Stimulated activated CD8-positive, alpha-beta memory T cell treated with anti-CD3 and anti-CD28 coated beads, Interleukin-12 subunit alpha, Interleukin-12 subunit beta, amount 100 ng/mL, for 1 hour (primary cell): ENCODE measurements around the gene KLRD1.
"Not testable (repeated sequence)": the region's sequence is repeated elsewhere in the genome, so short reads cannot be mapped to it uniquely, and the experiment has no call there.

Source experiments
- DNase-seq: peaks from one replicate; pipeline ENCODE4 v3.0.0-alpha.2; 2020; ENCODE audit warnings: low read depth

The KLRD1 gene, protein sequence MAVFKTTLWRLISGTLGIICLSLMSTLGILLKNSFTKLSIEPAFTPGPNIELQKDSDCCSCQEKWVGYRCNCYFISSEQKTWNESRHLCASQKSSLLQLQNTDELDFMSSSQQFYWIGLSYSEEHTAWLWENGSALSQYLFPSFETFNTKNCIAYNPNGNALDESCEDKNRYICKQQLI

DNA sequence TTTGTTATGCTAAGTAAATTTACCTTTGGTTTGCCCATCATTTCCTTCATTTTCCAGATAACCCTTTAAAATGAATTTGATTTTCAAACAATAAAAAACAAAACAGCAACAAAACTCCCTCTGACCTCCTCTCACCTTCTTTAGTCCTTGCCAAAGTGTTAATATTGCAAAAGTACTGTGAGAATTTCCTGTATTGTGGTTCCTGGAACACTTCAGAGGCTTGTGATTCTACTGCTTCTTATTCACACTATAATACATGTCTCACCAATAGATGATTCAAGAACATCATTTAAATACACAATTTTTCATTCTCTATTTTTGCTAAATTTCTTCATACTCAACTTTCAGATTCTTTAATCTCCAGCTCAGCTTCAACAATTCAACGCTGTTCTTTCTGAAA lies at the start of gene KLRD1:
TSS of gene KLRD1 (plus strand) at position 241 of the 400 bp plus-strand sequence. CDS start 208 bp downstream, outside the sequence.
- no peak for DNase-seq

DNA sequence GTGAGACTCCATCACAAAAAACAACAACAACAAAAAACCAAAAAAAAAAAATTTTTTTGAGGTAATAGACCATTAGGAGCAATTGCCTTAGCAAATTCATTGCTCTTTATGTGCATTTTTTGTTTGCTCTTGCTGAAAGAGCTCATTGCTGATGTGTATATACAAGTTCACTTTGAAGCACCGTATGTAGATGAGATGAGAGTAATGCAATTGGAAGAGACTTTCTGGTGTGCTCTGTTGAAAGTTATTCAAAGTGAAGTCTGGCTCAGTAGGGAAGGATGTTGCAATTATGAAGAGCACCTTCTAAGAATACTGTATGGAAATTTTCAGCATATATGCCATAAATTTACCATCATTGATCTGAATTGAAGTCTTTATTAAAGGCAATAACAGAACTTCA lies 46.7 kb upstream of the KLRD1 start:
- DNase-seq, result no peak

DNA sequence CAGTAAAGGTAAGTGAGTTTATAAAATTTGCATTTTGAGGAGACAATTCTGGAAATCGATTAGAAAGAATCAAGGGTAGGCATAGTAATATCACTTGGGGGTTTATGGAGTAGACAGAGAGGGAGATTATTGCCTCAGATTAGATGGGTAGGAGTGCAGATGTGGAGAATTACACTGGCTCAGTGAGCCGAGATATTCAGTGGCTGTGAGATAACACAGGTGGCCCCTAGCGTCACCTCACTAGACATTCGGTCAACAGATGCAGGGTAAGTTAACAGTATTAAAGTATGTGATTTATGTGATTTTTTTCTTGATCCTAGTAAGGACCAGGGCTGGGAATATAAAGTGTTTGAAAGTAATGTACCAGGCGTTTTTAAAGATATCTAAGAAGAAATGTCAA lies 39.6 kb upstream of the KLRD1 start:
- DNase-seq, result no peak

DNA sequence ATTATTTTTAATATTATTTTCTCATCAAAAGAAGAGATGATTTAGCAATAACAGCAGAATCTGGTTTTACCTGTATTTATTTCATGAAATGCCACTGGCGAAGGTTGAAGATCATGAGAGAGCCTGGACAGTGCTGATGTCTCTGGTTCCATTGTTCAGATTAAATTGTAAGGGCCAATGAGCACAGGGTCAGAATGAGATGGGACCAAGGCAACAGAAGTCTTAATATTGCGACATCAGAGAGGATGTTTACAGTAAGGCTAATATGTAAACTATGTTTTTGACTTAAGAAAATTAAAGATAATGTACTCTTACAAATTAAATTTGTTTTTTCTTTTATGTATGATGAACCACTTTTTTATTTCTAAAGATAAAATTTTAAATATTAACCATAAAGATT lies 35.2 kb upstream of the KLRD1 start:
- no peak for DNase-seq

DNA sequence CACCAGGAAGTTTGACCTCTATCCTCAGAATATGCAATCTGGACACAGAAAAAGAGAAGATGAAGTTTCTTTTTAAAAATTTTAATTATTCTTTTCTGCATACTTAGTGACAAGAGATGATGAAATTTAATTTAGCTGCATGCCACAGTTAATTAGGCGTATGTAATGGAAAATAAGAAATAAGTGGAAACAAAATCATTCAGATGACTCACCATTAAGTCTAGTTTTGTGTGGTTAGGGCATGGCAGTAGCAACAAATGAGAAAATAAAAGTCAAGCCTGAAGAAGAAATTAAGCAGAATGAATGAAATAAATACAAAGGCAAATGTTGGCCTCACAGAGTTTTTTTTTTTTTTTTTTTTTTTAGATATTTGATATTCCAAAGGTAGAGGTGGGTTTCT lies 30.9 kb upstream of the KLRD1 start:
- no peak for DNase-seq

DNA sequence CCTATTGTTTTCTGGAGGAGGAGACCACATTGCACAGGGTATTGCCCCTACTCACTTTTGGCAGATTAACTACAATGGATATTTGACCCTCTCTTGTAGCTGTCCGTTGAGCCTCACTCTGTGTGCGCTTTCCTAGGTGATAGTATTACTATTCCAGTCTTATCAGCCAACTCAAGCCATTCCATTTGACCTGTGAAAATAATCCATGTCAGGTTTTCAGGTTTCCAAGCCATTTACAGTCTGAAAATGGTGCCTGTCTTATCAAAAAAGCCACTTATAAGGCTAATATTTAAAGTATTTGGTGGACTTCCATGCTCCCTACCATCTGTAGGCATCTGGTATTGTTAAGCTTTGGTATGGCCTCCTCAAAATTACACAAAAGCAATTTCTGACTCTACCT lies 29.6 kb upstream of the KLRD1 start:
- DNase-seq, result no peak

DNA sequence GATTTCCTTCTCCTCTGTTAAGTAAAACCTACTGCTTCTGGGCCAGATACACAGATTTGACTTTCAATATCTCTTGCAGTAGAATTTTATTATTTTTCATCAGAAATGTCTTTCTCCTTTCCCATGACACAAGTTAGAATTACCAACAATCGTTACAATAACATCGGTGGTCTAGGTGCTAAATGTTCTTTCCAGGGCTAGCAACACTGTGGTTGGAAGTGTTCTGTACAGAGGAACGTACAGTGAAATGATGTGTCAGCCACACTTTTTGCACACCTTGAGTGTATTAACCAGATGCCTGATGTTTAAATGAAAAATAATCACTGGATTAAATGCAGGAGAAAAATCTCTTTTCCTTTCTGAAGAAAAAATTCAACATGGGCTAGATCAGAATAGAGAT lies 27.7 kb upstream of the KLRD1 start:
- DNase-seq, result no peak

DNA sequence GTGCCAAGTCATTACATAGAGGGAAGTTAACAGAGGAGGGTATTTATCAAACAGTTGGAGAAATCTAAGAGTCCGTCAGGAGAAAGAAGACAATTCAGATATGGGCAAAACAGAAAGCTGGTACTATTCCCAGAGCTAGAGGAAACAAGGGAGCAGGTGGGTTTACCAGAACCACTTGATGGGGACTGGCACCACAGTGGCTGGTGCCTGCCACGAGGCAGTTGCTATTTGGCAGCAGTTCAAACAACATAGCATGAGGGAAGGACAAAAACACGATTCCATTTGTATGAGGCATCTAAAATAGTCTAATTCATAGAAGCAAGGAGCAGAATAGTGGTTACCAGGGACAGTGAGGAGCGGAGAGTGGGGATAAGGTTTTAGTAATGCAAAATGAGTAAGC lies 24.6 kb upstream of the KLRD1 start:
- no peak for DNase-seq

DNA sequence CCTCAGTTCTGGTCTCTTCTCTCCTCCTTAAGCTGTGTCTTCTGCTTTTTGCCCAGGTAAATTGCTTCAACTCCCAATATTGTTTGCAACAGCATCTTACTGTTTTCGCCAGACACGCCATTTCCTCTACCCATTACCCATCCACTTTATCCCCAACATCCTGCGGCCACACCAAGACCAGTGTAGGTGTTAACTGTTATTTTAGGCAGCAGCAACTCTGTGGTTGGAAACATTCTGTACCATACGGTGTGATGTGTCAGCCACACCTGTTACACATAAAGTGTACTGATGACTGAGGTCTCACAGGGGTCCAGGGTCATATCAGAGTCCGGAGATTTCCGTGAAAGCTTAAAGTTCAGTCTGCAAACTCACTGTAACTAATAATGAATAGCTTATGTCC lies 21.8 kb upstream of the KLRD1 start:
- DNase-seq, result peak; percentile 24

DNA sequence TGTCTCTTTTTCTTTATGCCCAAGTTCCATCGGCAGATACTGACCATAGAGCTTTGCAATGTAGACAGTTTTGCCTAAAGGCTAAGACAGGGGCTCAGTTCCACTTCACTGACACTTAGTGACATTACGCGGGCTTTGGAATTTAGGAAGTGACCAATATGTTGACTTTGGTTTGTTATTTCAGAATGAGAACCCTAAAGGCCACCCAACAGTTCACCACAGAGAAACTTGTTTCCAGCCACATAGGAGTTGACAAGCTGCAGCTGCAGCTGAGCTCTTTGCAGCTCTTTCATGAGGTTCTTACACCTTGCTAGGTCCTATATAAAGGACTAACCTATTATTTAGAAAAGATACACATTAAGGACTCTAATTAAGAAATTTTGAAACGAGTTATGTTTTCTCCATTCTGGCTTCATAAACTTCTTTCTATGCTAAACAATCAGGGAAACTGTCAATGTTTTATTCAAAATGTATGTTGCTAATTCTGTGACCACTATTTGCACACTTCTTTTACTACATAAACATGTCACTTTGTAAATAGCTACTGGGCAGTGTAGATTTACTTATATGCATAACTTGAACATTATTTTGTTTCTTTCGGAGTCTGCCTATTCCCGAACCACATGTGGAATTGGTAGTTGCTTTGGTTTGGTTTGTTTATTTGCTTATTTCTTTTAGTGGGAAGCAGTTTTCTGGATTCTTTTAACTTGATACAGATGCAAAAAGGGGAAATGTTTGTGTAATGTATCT lies 18.5 kb upstream of the KLRD1 start:
- no peak for DNase-seq

DNA sequence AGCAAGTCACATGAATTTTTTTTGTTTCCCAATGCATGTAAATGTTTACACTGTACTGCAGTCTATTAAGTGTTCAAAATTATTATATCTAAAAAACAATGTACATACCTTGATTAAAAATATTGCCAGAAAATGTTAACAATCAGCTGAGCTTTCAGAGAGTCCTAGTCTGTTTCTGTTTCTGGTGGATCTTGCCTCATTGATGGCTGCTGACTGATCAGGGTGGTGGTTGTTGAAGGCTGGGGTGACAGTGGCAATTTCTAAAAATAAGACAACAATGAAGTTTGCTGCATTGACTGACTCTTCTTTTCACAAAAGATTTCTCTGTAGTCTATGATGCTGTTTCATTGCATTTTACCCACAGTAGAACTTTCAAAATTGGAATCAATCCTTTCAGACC lies 16.6 kb upstream of the KLRD1 start:
- DNase-seq, result no peak

DNA sequence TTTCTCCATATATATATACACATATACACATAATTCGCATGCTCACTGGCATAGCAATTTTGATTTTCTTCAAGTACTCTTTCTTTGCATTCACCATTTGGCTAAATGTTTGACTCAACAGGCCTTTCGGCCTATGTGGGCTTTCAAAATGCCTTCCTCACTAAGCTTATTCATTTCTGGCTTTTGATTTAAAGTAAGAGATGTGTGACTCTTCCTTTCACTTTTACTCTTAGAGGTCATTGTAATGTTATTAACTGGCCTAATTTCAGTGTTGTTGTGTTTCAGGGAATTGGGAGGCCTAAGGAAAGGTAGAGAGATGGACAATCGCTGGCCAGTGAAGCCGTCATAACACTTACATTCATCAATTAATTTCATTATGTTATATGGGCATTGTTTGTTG lies 14.5 kb upstream of the KLRD1 start:
- no peak for DNase-seq

DNA sequence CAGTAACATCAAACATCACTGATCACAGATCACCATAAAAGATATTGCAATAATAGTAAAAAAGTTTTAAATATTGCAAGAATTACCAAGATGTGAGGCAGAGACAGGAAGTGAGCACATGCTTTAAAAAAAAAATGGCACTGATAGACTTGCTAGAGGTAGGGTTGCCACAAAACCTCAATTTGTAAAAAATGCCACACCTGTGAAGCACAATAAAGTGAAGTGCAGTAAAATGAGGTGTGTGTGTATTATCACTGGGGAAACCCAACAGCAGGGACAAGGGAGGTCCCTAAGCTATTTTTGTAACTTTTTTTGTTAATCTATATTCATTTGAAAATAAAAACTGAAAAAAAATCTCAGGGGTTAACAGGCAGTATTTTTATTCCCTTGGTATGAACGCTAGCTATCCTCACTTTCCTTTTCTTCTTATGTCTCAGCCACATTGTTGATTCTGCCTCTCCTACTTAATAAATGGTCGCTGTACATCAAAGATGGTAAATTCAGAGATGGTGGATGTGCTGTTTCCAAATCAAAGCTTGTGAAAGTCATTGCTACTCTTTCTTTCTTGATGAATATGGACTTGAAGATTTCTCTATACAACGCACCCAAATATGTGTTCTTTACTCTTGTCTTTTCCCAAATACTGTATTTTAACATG lies 14.0 kb upstream of the KLRD1 start:
- no peak for DNase-seq

DNA sequence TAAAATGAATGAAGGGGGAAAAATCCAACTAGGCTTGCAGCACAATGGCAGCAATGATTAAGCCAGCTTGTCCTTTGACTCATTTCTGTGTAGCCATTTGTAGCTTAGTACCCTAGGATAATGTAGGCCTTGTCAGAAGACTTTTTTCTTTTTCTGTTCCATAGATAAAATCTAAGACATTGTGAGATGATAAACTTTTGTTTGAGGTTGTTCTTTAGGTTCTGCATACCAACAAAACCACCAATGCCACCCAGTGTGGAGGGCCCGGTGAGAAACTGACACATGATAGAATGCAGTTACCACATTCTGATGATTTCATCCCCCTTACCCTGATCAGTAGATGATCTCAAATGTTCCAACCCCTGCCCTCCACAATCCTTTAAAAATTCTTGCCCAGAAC lies 6.6 kb upstream of the KLRD1 start:
- no peak for DNase-seq

DNA sequence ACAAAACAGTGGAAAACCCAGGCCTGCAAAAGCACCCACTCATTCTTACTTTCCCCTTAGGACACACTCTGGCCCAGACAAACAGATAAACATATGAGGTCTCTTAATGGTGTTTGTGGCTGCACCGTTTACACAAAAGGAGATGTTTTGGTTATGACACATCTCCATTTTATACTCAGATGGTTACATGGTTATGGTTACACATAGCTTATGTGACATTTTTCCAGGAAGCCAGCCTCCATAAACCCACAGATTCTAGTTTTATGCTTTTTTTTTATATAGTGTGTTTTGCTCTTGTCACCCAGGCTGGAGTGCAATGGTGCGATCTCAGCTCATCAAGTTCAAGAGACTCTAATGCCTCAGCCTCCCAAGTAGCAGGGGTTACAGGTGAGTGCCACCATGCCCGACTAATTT lies 3.5 kb upstream of the KLRD1 start:
- no peak for DNase-seq

DNA sequence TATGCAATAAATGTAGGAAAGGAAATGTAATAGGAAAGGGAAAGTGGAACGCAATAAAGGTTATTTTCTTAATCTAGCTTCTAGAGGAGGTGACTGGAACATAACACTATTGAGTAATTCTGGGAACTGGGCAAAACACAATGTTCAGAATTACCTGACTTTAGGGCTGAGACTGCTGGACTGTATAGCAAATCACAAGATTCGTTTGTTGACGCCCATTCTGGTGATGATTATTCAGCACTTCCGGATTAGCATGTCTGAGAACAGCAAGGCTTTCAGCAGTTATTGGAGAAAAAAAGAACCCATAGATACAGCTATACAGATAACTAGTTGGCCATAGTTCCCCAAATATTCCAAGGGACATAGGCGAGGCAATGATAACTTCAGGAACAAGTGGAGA lies 2.3 kb upstream of the KLRD1 start:
- no peak for DNase-seq

DNA sequence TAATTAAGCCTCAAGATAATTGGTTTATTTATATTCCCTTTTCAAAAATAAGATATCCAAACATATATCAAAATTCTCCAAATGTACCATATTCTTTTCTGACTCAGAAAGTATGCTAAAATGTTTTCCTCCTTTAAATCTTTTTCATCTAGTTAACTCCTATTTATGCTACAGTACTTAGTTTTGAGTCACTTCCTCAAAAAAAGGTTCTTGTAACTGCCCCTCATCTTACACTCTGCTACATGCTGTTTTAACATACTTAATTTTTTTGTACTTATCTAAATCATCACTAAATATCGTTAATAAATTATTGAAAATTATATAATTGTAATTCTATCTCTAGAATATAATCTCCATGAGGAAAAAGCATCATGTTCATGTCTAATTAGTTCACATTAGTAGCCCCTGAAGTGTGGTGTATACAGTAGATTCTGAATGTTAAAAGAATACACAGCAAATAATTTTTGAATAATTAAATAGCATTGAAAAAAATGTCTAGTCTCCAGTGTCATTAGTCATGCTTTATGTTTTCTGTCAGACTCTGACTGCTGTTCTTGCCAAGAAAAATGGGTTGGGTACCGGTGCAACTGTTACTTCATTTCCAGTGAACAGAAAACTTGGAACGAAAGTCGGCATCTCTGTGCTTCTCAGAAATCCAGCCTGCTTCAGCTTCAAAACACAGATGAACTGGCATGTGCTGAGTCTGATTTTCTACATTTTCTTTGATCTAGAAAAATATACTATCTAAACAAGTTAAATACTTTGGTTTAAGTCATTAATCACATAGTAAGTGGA lies 3.5 kb downstream of the KLRD1 start:
- DNase-seq, result no peak

DNA sequence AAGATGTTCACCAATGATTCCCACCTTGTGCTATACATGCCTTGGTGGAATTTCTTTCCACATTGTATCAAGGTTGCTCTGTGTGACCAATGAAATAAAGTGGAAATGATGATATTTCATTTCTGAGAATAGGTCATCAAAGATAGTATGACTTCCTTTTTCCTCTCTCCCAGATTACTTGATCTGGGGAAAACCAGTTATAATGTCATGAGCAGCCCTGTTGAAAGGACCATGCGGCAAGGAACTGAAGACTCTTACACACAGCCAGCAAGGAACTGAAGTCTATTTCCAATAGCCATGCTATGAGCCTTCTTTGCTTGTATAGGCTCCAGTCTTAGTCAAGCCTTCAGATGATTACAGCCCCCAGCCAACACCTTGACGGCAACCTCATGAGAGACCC lies 11.7 kb downstream of the KLRD1 start:
- DNase-seq, result no peak

DNA sequence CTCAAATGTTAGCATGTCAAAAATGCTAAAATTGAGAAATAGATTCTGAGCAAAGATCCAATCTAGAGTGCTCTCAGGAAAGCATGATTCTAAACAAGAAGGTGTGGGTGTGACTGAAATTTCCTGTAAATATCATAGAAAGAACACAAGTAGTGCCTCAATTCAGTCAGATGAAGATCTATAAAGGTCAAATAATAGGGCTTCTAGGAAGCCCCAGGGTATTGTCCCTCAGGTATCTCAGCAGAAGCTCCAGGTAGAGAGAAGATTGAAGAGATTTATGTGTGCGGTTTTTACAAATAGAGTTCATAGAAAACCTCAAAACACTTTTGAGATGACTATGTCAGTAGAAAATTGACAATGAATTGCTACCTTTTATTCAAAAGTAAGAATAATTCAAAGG lies 13.0 kb downstream of the KLRD1 start:
- no peak for DNase-seq

DNA sequence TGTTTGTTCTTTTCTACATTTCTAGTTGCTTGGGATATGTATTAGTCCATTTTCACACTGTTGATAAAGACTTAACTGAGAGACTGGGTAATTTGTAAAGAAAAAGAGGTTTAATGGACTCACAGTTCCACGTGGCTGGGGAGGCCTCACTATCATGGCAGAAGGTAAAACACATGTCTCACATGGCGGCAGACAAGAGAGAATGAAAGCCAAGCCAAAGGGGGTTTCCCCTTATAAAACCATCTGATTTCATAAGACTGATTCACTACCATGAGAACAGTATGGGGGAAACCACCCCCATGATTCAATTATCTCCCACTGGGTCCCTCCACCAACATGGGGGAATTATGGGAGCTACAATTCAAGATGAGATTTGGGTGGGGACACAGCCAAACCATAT lies 21.0 kb downstream of the KLRD1 start:
- not testable (repeated sequence) for DNase-seq

DNA sequence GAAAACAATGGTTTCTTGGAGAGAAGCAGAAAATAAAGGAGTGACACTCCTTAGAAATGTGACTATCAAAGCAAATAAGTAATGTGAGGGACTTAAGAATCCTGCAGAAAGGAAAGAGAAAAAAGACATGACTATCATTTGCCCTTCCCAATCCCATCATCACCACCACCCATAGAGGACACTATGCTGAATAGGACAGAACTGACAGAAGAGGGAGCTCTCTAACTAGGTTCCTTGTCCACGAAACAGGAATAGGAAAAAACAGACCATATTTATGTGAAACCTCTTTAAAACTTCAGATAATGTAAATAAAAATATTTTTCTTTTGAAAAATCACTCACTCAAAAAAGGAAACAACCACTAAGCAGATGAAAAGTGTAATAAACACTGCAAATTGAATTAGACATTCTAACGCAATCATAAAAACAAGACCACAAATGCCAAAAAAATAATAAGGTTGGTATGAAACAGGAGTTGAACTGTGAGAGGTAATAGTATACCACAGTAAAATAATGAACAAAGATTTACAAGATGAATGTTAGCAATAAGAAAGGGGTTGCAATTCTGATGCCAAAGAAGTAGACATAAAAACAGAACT lies 24.1 kb downstream of the KLRD1 start:
- no peak for DNase-seq

DNA sequence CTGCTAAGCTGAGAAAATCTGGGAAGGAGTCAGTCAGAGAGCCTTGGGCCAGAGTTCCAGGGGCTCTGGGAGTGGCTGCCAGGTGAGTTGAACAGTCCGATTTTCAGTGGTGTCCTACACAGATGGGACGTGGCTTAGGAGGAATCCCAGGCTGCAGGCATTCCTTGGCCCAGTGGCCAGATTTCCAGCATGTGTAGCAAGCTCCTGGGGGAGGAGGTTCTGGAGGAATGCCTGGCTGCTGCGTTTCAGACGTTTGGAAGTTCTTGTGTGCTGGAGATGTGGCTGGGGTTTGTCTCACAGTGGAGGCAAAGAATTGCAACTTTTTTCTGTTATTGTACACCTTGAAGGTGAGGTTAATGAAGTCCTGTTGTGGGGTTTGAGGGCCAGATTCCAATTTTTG lies 28.5 kb downstream of the KLRD1 start:
- DNase-seq, result not testable (repeated sequence)
